ENCODE data around the gene KLK10. TPM values are rescaled to one million over a fixed set of nuclear protein-coding genes. Genes with fewer than 3 reads are reported as not detected.

The KLK10 gene
- total RNA-seq, 1 experiment from 2014 or later = 3.2 TPM

DNA sequence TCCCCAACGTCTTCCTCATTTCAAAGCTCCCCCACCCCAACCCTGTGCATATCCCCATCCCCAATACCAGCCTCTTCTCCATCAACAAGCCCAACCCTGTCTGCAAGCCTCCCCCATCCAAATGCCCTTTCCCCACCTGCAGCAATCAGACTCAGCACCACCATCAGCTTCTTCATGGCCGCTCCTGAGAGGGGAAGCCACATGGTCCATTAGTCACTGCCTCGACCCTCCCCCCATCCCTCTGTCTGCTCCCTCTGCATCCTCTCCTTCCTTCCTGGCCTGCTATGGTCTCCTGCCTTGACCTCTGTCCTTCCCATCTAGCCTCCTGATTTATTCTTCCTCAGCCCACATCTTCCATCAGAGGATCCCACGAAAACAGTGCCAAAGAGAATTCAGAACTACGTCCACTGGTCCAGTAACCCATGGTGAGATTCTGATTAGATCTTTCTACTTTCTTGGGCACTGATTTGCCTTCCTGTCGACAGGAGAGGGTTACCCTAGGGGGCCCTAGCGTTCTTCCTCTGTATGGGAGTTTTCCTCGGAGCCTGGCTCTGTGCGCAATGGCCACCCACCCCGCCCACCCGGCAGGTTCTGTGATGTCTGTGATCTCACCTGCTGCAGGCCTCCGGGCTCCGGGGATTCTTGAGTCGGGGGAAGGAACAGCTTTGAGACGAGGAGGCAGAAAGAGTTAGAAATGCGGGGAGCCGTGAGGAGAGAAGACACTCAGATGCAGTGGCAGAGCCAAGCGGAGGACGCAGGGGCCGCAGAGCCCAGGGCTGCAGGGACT, 51.4 kb downstream of the KLK10 start (continued):
- TF ChIP-seq, protein P1, sequence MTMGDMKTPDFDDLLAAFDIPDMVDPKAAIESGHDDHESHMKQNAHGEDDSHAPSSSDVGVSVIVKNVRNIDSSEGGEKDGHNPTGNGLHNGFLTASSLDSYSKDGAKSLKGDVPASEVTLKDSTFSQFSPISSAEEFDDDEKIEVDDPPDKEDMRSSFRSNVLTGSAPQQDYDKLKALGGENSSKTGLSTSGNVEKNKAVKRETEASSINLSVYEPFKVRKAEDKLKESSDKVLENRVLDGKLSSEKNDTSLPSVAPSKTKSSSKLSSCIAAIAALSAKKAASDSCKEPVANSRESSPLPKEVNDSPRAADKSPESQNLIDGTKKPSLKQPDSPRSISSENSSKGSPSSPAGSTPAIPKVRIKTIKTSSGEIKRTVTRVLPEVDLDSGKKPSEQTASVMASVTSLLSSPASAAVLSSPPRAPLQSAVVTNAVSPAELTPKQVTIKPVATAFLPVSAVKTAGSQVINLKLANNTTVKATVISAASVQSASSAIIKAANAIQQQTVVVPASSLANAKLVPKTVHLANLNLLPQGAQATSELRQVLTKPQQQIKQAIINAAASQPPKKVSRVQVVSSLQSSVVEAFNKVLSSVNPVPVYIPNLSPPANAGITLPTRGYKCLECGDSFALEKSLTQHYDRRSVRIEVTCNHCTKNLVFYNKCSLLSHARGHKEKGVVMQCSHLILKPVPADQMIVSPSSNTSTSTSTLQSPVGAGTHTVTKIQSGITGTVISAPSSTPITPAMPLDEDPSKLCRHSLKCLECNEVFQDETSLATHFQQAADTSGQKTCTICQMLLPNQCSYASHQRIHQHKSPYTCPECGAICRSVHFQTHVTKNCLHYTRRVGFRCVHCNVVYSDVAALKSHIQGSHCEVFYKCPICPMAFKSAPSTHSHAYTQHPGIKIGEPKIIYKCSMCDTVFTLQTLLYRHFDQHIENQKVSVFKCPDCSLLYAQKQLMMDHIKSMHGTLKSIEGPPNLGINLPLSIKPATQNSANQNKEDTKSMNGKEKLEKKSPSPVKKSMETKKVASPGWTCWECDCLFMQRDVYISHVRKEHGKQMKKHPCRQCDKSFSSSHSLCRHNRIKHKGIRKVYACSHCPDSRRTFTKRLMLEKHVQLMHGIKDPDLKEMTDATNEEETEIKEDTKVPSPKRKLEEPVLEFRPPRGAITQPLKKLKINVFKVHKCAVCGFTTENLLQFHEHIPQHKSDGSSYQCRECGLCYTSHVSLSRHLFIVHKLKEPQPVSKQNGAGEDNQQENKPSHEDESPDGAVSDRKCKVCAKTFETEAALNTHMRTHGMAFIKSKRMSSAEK (CRISPR knock-in tag; IDR thresholded peaks at IDR 0.05; ENCODE audit: borderline replicate concordance) = no peak
- TF ChIP-seq, protein P2, sequence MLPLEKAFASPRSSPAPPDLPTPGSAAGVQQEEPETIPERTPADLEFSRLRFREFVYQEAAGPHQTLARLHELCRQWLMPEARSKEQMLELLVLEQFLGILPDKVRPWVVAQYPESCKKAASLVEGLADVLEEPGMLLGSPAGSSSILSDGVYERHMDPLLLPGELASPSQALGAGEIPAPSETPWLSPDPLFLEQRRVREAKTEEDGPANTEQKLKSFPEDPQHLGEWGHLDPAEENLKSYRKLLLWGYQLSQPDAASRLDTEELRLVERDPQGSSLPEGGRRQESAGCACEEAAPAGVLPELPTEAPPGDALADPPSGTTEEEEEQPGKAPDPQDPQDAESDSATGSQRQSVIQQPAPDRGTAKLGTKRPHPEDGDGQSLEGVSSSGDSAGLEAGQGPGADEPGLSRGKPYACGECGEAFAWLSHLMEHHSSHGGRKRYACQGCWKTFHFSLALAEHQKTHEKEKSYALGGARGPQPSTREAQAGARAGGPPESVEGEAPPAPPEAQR (CRISPR knock-in tag; IDR thresholded peaks at IDR 0.05) = no peak
- TF ChIP-seq SOX15 (CRISPR knock-in tag; IDR thresholded peaks at IDR 0.05) (no peak), KAT7 (CRISPR knock-in tag; IDR thresholded peaks at IDR 0.05; ENCODE audit: borderline replicate concordance) (no peak), PRRX2 (CRISPR knock-in tag; IDR thresholded peaks at IDR 0.05) (no peak), TEAD1 (CRISPR knock-in tag; IDR thresholded peaks at IDR 0.05) (no peak), EMX1 (CRISPR knock-in tag; IDR thresholded peaks at IDR 0.05) (no peak)
- TF ChIP-seq, protein P3, sequence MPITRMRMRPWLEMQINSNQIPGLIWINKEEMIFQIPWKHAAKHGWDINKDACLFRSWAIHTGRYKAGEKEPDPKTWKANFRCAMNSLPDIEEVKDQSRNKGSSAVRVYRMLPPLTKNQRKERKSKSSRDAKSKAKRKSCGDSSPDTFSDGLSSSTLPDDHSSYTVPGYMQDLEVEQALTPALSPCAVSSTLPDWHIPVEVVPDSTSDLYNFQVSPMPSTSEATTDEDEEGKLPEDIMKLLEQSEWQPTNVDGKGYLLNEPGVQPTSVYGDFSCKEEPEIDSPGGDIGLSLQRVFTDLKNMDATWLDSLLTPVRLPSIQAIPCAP (CRISPR knock-in tag; IDR thresholded peaks at IDR 0.05) = no peak

DNA sequence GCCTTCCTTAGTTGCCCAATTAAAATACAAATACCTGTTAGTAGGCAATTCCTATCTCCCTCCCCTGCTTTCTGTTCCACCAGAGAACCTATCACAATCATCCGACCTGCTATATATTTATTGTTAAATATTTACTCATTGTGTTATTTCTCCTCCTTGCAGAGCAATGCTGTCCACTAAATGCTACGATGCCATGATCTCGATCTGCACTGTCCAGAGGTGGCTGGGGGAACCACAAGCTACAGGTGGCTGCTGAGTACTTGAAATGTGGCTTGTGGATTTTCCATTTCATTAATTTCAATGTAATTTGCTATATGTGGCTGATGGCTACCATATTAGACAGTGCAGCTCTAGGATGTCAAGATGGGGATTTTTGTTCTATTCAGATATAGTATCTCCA, 55.2 kb downstream of the KLK10 start:
- Mint-ChIP-seq H3K4me1 (peaks cover 7% of the 10 kb centered on the region), H3K27ac (no peak overlapping the region), H3K9me3 (peaks cover 23% of the 10 kb centered on the region), H3K36me3 (no peaks in the 10 kb centered on the region), H3K4me3 (no peak overlapping the region), H3K27me3 (ENCODE audit: low read depth) (peaks cover 35% of the 10 kb centered on the region)
- ATAC-seq (no peak), DNase-seq (ENCODE audit: low spot score) (no peak)
- ChIA-PET POLR2A (no interaction called here), CTCF (interaction anchor here (1.4 kb wide), 1 partner anchor 52 kb away, joined by 3 read pairs; no protein-coding TSS in a partner anchor)
- TF ChIP-seq CBFB (CRISPR knock-in tag; IDR thresholded peaks at IDR 0.05; ENCODE audit: low read depth) (no peak), ZNF232 (CRISPR knock-in tag; IDR thresholded peaks at IDR 0.05) (no peak), MXD4 (CRISPR knock-in tag; IDR thresholded peaks at IDR 0.05; ENCODE audit: borderline replicate concordance) (no peak), TEAD4 (CRISPR knock-in tag; IDR thresholded peaks at IDR 0.05) (no peak)
- TF ChIP-seq, protein P4, sequence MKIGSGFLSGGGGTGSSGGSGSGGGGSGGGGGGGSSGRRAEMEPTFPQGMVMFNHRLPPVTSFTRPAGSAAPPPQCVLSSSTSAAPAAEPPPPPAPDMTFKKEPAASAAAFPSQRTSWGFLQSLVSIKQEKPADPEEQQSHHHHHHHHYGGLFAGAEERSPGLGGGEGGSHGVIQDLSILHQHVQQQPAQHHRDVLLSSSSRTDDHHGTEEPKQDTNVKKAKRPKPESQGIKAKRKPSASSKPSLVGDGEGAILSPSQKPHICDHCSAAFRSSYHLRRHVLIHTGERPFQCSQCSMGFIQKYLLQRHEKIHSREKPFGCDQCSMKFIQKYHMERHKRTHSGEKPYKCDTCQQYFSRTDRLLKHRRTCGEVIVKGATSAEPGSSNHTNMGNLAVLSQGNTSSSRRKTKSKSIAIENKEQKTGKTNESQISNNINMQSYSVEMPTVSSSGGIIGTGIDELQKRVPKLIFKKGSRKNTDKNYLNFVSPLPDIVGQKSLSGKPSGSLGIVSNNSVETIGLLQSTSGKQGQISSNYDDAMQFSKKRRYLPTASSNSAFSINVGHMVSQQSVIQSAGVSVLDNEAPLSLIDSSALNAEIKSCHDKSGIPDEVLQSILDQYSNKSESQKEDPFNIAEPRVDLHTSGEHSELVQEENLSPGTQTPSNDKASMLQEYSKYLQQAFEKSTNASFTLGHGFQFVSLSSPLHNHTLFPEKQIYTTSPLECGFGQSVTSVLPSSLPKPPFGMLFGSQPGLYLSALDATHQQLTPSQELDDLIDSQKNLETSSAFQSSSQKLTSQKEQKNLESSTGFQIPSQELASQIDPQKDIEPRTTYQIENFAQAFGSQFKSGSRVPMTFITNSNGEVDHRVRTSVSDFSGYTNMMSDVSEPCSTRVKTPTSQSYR (CRISPR knock-in tag; IDR thresholded peaks at IDR 0.05) = no peak

DNA sequence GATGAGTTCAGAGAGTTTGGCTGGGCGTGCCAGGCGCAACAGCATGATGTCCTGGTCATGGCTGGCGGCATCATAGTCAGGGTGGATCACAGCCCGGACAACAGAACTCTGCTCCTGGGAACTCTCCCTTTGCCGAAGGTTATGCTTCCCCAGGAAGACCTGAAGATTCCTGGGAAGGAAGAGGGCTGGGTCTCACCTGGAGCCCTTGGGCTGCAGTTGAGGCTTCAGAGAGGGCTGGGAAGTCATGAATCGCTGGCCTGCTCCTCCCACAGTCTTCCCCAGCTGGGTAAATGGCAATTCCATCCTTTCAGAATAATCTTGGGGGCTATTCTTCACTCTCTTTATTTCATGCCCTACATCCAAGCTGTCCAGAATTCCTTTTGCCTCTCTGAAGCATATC, 56.1 kb downstream of the KLK10 start:
- ChIA-PET POLR2A (no interaction called here), CTCF (interaction anchor here (0.9 to 1.4 kb wide), 3 partner anchors 11 to 53 kb away, joined by 3 to 4 read pairs (median 3); no protein-coding TSS in a partner anchor)
- no peak for ATAC-seq
- TF ChIP-seq PRRX2 (CRISPR knock-in tag; IDR thresholded peaks at IDR 0.05) (no peak), RELA (CRISPR knock-in tag; IDR thresholded peaks at IDR 0.05; ENCODE audit: borderline replicate concordance) (no peak), ZNF138 (CRISPR knock-in tag; conservative IDR thresholded peaks at IDR 0.05) (no peak), SMAD3 (CRISPR knock-in tag; IDR thresholded peaks at IDR 0.05; ENCODE audit: borderline replicate concordance) (no peak), RORB (CRISPR knock-in tag; IDR thresholded peaks at IDR 0.05) (no peak)
- TF ChIP-seq, protein P5, sequence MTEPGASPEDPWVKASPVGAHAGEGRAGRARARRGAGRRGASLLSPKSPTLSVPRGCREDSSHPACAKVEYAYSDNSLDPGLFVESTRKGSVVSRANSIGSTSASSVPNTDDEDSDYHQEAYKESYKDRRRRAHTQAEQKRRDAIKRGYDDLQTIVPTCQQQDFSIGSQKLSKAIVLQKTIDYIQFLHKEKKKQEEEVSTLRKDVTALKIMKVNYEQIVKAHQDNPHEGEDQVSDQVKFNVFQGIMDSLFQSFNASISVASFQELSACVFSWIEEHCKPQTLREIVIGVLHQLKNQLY (CRISPR knock-in tag; IDR thresholded peaks at IDR 0.05) = no peak
- TF ChIP-seq, protein P6, sequence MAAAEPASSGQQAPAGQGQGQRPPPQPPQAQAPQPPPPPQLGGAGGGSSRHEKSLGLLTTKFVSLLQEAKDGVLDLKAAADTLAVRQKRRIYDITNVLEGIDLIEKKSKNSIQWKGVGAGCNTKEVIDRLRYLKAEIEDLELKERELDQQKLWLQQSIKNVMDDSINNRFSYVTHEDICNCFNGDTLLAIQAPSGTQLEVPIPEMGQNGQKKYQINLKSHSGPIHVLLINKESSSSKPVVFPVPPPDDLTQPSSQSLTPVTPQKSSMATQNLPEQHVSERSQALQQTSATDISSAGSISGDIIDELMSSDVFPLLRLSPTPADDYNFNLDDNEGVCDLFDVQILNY (CRISPR knock-in tag; IDR thresholded peaks at IDR 0.05) = no peak

More for the DNA sequence above, 56.1 kb downstream of the KLK10 start:
- no peaks in the 10 kb centered on the region for H3K36me3 Mint-ChIP-seq
- H3K27ac Mint-ChIP-seq = no peak overlapping the region
- DNase-seq (ENCODE audit: low spot score) = no peak
- peaks cover 44% of the 10 kb centered on the region for H3K27me3 Mint-ChIP-seq (ENCODE audit: low read depth)
- H3K4me1 Mint-ChIP-seq = peaks cover 7% of the 10 kb centered on the region
- no peak overlapping the region for H3K4me3 Mint-ChIP-seq
- H3K9me3 Mint-ChIP-seq = peaks cover 23% of the 10 kb centered on the region

Measured in WTC11 (cell line).